Psoas muscle (tissue), 8 donors: ENCODE results near the gene SLC1A2. TPM values are rescaled to one million over a fixed set of nuclear protein-coding genes. Genes with fewer than 3 reads are reported as not detected.

Source experiments
- ATAC-seq, 4 donors: fragments of 200-7000 bp; cut with Tn5 transposase; one replicate each; pipeline ENCODE4 v1.9.1; 2020; ENCODE audit warnings: moderate library complexity in 3 of 4, mild to moderate bottlenecking in 2 of 4
- DNase-seq, 2 donors: peaks; one replicate each; pipeline ENCODE4 v3.0.0-alpha.2; 2020
- H3K27ac ChIP-seq: fragments of 200-600 bp; one replicate; pipeline ENCODE4 v1.8.0; 2022
- H3K27me3 ChIP-seq, 3 donors: fragments of 200-600 bp in 1 of 3; one replicate each; pipeline versions ENCODE4 v1.6.1 to v1.8.0; 2013 to 2022; ENCODE audit warnings: low read length in 2 of 3, mild to moderate bottlenecking in 2 of 3, moderate library complexity in 1 of 3; ENCODE audit not compliant: insufficient read depth in 3 of 3
- H3K36me3 ChIP-seq, 2 donors: fragments of 200-600 bp in 1 of 2; one replicate each; pipeline versions ENCODE4 v1.6.1 to v1.8.0; 2013 to 2022; ENCODE audit warnings: low read depth in 1 of 2, mild to moderate bottlenecking in 1 of 2, moderate library complexity in 1 of 2; ENCODE audit not compliant: insufficient read depth in 1 of 2
- H3K4me1 ChIP-seq: fragments of 200-600 bp; one replicate; pipeline ENCODE4 v1.8.0; 2022
- H3K4me3 ChIP-seq: fragments of 200-600 bp; one replicate; pipeline ENCODE4 v1.8.0; 2022; ENCODE audit warnings: mild to moderate bottlenecking
- H3K9me3 ChIP-seq: fragments of 200-600 bp; one replicate; pipeline ENCODE4 v1.8.0; 2022
- WGBS, 3 donors: extraction: QIAGEN DNeasy Blood & Tissue Kit; methylation state at CpG; one replicate each; pipeline versions ENCODE4 v1.1.6 to v1.1.7; 2013; 5-methylcytosine and 5-hydroxymethylcytosine counted together
- intact Hi-C, 2 donors: fragments of 100-400 bp; cut with DNase I; formaldehyde crosslinking; loops; one replicate each; pipeline versions ENCODE4 v1.11.0 to v1.14.2; 2022
- polyA plus RNA-seq, 3 donors: library from polyadenylated mRNA; stranded (reverse); fragments of 200-250 nt; gene quantifications; one replicate each; pipeline ENCODE4 v1.2.3, GENCODE V29; 2013
- total RNA-seq, 4 donors: library from RNA; stranded (reverse); fragmentation: NEBNext Ultra II Directional in 2 of 4; extraction: Animal tissue kit (Norgen Biotek cat#: 25700) in 2 of 4; gene quantifications; one replicate each; pipeline versions ENCODE4 v1.2.1 to v1.2.4, GENCODE V29; 2021 to 2023
- TF ChIP-seq, protein P1 (sequence below): fragments of 200-600 bp; IDR thresholded peaks from one replicate; pipeline ENCODE4 v1.8.0; 2022; ENCODE audit warnings: antibody characterized with exemption
- donor health status: healthy with polysubstance abuse.
- donor health status: DM: no; HTN: no; CAD: no; lungs with moderate emphysema.
- donor health status: Bipolar disorder and iron deficiency.
- donor health status: healthy.
- donor health status: DM: yes; HTN: yes; CAD: no.
- donor health status: DM: no; HTN: no; CAD: no.
- donor health status: DM: no; HTN: no; CAD: no.
- donor health status: DM: yes; HTN: yes; CAD: no.

The SLC1A2 gene
- total and polyA plus RNA-seq, 7 donors: 0.05 to 2.0 (median 0.35) TPM

DNA sequence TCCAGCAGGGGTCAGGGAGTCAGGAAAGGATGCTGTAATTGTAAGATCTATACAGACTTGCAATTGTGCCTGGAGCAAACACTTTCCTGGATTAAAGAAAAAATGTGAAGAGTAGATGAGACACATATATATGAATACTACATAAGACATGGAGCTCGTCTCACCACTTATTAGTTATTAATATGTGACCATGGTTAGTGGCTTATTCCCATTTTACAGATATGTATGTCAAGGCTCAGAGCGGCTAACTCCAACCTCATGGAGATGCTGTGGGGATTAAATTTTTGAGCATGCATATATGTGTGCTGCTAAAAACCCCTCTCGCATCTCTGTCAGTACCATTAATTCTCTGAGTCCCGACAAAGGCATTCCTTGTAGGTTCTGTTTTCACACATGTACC is 125.7 kb downstream of the SLC1A2 start:
- DNase-seq (no peak), ATAC-seq (no peak)
- H3K9me3 ChIP-seq: no peaks in the 10 kb centered on the region
- no peaks in the 10 kb centered on the region for H3K4me1 ChIP-seq
- intact Hi-C loops: no loop called here
- peaks cover 0 to 2% (median 0%) of the 10 kb centered on the region in 3 donors for H3K27me3 ChIP-seq
- TF ChIP-seq, protein P1, sequence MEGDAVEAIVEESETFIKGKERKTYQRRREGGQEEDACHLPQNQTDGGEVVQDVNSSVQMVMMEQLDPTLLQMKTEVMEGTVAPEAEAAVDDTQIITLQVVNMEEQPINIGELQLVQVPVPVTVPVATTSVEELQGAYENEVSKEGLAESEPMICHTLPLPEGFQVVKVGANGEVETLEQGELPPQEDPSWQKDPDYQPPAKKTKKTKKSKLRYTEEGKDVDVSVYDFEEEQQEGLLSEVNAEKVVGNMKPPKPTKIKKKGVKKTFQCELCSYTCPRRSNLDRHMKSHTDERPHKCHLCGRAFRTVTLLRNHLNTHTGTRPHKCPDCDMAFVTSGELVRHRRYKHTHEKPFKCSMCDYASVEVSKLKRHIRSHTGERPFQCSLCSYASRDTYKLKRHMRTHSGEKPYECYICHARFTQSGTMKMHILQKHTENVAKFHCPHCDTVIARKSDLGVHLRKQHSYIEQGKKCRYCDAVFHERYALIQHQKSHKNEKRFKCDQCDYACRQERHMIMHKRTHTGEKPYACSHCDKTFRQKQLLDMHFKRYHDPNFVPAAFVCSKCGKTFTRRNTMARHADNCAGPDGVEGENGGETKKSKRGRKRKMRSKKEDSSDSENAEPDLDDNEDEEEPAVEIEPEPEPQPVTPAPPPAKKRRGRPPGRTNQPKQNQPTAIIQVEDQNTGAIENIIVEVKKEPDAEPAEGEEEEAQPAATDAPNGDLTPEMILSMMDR: no peak
- no peak overlapping the region for H3K4me3 ChIP-seq
- 97 to 98% (median 97%) methylated on average over 4 of the region's 4 CpGs for WGBS, 3 donors
- H3K36me3 ChIP-seq: no peaks in the 10 kb centered on the region
- no peak overlapping the region for H3K27ac ChIP-seq

DNA sequence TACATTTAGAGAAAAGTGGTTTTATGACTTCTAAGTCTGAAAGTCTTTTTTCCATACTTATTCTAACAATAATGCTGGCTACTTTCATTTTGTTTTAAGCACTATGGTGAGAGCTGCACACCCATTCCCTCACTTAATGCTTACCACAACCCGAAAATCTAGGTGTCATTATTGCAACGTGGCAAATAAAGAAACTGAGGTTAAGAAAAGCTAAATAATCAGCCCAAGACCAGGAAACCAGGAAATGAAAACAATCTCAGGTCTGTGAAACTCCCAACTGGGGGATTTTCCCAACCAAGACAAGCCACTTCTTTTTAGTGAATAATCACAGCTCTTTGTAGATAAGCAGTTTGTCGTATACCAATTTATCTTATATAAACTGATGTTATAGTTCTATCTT is 126.3 kb downstream of the SLC1A2 start:
- ATAC-seq: no peak
- WGBS, 3 donors: 74 to 90% (median 84%) methylated on average over 3 of the region's 3 CpGs
- TF ChIP-seq, protein P1: no peak
- Histone ChIP-seq H3K27ac (no peak overlapping the region), H3K4me1 (no peaks in the 10 kb centered on the region), H3K27me3 (peaks cover 0 to 2% (median 0%) of the 10 kb centered on the region in 3 donors), H3K36me3 (no peaks in the 10 kb centered on the region), H3K9me3 (no peaks in the 10 kb centered on the region), H3K4me3 (no peak overlapping the region)
- DNase-seq: no peak
- intact Hi-C loops: no loop called here

DNA sequence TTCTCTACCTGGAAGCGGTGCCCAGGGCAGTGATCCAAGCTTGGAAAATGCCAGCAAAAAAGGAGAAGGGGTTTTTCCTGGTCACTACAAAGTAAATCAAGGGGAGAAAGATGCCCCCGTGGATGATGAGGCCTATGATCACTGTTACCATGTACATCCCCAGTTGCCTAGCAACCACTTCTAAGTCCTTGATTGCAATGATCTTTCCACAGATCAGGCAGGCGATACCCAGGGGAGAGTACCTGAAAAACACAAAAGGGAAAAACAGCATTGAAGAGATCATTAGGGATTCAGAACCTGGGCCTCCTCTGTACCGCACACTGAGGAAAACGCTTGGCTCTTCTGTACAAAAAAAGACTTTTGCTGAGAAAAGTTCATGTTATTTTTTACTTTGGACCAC is 127.1 kb downstream of the SLC1A2 start:
- no peak for DNase-seq
- Histone ChIP-seq H3K9me3 (no peaks in the 10 kb centered on the region), H3K4me1 (no peaks in the 10 kb centered on the region), H3K4me3 (no peak overlapping the region), H3K27ac (no peak overlapping the region), H3K27me3 (peaks cover 0 to 2% (median 0%) of the 10 kb centered on the region in 3 donors), H3K36me3 (no peaks in the 10 kb centered on the region)
- TF ChIP-seq, protein P1: no peak
- no peak for ATAC-seq
- 76 to 88% (median 86%) methylated on average over 5 of the region's 5 CpGs for WGBS, 3 donors
- intact Hi-C loops: no loop called here

GRCh38 chr11:35290876-35291275 is 128.5 kb downstream of the SLC1A2 start:
- 70 to 76% (median 73%) methylated on average over 3 of the region's 3 CpGs for WGBS, 3 donors
- DNase-seq (no peak), ATAC-seq (no peak)
- Histone ChIP-seq H3K36me3 (no peaks in the 10 kb centered on the region), H3K27me3 (no peaks in the 10 kb centered on the region), H3K9me3 (no peaks in the 10 kb centered on the region), H3K4me3 (no peak overlapping the region), H3K4me1 (no peaks in the 10 kb centered on the region), H3K27ac (no peak overlapping the region)
- TF ChIP-seq, protein P1: no peak
- intact Hi-C loops: no loop called here

- Histone ChIP-seq H3K27me3 (no peaks in the 10 kb centered on the region), H3K27ac (no peak overlapping the region), H3K36me3 (no peaks in the 10 kb centered on the region), H3K4me3 (no peak overlapping the region), H3K9me3 (no peaks in the 10 kb centered on the region), H3K4me1 (no peaks in the 10 kb centered on the region)
- intact Hi-C loops: no loop called here
- DNase-seq (no peak), ATAC-seq (no peak)
- TF ChIP-seq, protein P1: no peak
- WGBS, 3 donors: 69 to 87% (median 74%) methylated on average over 2 of the region's 2 CpGs
Observed at GRCh38 chr11:35289821-35290220, 129.5 kb downstream of the SLC1A2 start.
